ENCODE data around the gene FMO2.

FMO2 gene

DNA sequence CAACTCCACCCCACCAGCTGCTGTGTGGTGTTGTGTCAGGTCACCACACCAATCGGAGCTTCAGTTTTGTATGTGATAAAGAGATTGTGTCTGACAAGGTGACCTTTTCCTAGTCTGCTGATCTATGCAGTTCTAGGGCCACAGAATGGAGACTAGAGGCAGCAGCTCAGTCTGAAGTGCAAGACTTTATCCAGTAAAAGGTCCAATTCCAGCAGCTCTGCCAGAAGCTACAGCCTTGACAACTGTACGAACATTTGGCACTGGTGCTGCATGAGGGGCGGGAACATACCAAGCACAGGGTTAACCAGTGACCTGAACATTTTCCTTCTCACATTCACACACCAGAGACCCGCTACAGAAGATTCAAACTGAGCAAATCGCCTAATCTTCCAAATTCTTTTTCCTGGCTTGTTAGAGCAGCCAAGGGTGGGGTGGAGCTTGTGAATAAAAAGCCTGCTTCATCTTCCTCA lies 72.5 kb downstream of the FMO2 start:
- no peak for DNase-seq (ENCODE audit: low read depth in 2 of 2)

DNA sequence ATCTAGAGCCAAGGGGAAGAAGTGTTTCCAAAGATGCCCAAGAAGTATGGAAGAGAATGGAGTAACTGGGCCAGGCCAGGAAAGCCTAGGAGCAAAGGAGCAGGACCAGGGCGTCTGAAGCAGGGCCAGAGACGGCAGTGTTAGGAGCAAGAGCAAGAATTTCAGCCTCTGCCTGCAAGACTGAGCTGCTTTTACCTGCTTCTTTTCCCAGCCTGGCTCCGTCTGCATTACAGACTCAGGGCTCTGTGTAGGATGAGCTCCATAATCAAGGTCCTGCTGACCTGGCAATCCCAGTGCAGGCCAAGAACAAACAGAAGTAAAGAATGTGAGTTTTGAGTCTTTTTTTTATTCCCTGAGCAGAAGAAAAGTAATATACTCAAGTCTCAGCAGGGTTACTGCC lies 73.3 kb downstream of the FMO2 start:
- DNase-seq (ENCODE audit: low read depth in 2 of 2): no peak

DNA sequence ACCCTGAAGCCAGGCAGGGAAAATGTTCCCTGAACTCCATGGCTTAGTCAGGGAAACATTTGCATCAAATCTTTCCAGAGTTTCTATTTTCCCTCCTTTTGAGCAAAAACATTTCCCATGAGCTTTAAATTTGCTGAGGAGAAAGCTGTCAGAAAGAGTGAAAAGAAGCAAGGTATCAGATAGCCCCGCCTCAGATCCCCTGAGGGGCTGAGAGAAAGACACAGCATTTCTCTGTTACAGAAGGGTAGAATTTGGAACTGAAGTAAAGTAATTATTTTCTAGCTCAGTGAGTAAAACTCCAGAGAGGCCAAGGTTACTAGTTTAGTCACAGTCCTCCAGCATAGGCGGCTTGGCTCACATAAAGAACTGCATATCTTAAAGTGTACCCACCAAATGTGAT lies 73.8 kb downstream of the FMO2 start:
- no peak for DNase-seq (ENCODE audit: low read depth in 2 of 2)

Measured in stimulated activated CD4-positive, alpha-beta T cell treated with anti-CD3 and anti-CD28 coated beads, Interleukin-4, amount 100 ng/mL, for 48 hours (primary cell).